Esophagus squamous epithelium (tissue), 5 donors: ENCODE results near the gene PLCB1. TPM values are rescaled to one million over a fixed set of nuclear protein-coding genes. Genes with fewer than 3 reads are reported as not detected.

Experiments used
- DNase-seq: peaks from one replicate; lab custom pipeline; 2025; lab: John Stamatoyannopoulos, UW
- H3K27ac ChIP-seq, 4 donors: fragments of 200-600 bp; sonication (generic); one replicate each; pipeline ENCODE4 v1.5.1; 2016 to 2019; ENCODE audit warnings: mild to moderate bottlenecking in 1 of 4
- H3K27me3 ChIP-seq, 4 donors: fragments of 200-600 bp; sonication (generic); 1 replicate in 3 of 4; 2 replicates in 1 of 4; pipeline versions ENCODE4 v1.5.1 to v1.6.0; 2017 to 2021; ENCODE audit warnings: antibody characterized with exemption in 1 of 4
- H3K36me3 ChIP-seq, 3 donors: fragments of 200-600 bp; sonication (generic); one replicate each; pipeline ENCODE4 v1.5.1; 2016 to 2019
- H3K4me1 ChIP-seq, 3 donors: fragments of 200-600 bp; sonication (generic); one replicate each; pipeline ENCODE4 v1.5.1; 2017 to 2019
- H3K4me3 ChIP-seq, 4 donors: fragments of 200-600 bp; sonication (generic); 1 replicate in 3 of 4; 2 replicates in 1 of 4; pipeline ENCODE4 v1.5.1; 2016 to 2019; ENCODE audit warnings: mild to moderate bottlenecking in 2 of 4, moderate library complexity in 1 of 4
- H3K9me3 ChIP-seq, 3 donors: fragments of 200-600 bp; sonication (generic); one replicate each; pipeline ENCODE4 v1.5.1; 2016 to 2019
- CTCF ChIP-seq, 6 experiments: fragments of 450-650 bp in 4 of 6; fragments of 200-600 bp in 2 of 6; sonication (generic) in 2 of 6; IDR thresholded peaks; one replicate each; pipeline ENCODE4 v1.5.1; 2016 to 2019; ENCODE audit warnings: antibody characterized with exemption in 6 of 6, mild to moderate bottlenecking in 4 of 6, moderate library complexity in 4 of 6
- POLR2A ChIP-seq, 4 donors: fragments of 450-650 bp; IDR thresholded peaks; one replicate each; pipeline ENCODE4 v1.6.1; 2017; ENCODE audit warnings: antibody characterized with exemption in 4 of 4, mild to moderate bottlenecking in 4 of 4, moderate library complexity in 3 of 4
- WGBS, 2 donors: methylation state at CpG; one replicate each; pipeline ENCODE4 v1.1.5; 2018; 5-methylcytosine and 5-hydroxymethylcytosine counted together
- intact Hi-C: fragments of 100-400 bp; cut with DNase I; formaldehyde crosslinking; loops from one replicate; pipeline ENCODE4 v1.15.0; 2022
- total RNA-seq, 4 donors: library from RNA; depleted of rRNA; stranded (reverse); fragments of >200 nt; gene quantifications; one replicate each; pipeline ENCODE4 v1.1.0, GENCODE V29; 2016
- donor health status: DM: yes; HTN: yes; CAD: no.

The PLCB1 gene
- total RNA-seq, 4 donors from 2014 or later: 1.9 to 20.4 (median 5.0) TPM

GRCh38 chr20:8145246-8146168 is 13.4 kb downstream of the PLCB1 start:
- DNase-seq: no peak
- WGBS, 2 donors: 80 to 85% methylated on average over 8 of the region's 8 CpGs
- H3K4me1 ChIP-seq: peaks cover 0 to 23% (median 4%) of the 10 kb centered on the region in 3 donors
- H3K4me3 ChIP-seq: no peak overlapping the region
- no peak for TF ChIP-seq CTCF (IDR thresholded peaks at IDR 0.05)
- TF ChIP-seq POLR2A (IDR thresholded peaks at IDR 0.05): no peak
- peak overlapping the region in 1 of 4 donors; percentile 23 for H3K27ac ChIP-seq
- no peaks in the 10 kb centered on the region for H3K36me3 ChIP-seq
- no peaks in the 10 kb centered on the region for H3K9me3 ChIP-seq
- intact Hi-C loops: no loop called here
- no peaks in the 10 kb centered on the region for H3K27me3 ChIP-seq

- Histone ChIP-seq H3K9me3 (no peaks in the 10 kb centered on the region), H3K4me3 (no peak overlapping the region)
- intact Hi-C loops: no loop called here
Measured at GRCh38 chr20:8147476-8147875, 15.4 kb downstream of the PLCB1 start.

GRCh38 chr20:8148501-8148900 is 16.4 kb downstream of the PLCB1 start:
- Histone ChIP-seq H3K4me1 (peaks cover 0 to 53% (median 24%) of the 10 kb centered on the region in 3 donors), H3K27me3 (no peaks in the 10 kb centered on the region), H3K4me3 (no peak overlapping the region), H3K27ac (no peak overlapping the region), H3K9me3 (no peaks in the 10 kb centered on the region), H3K36me3 (no peaks in the 10 kb centered on the region)
- no peak for DNase-seq
- intact Hi-C loops: no loop called here
- TF ChIP-seq CTCF (IDR thresholded peaks at IDR 0.05) (no peak), POLR2A (IDR thresholded peaks at IDR 0.05) (no peak)

More at GRCh38 chr20:8147476-8147875, 15.4 kb downstream of the PLCB1 start:
- TF ChIP-seq CTCF (IDR thresholded peaks at IDR 0.05): no peak
- no peak for TF ChIP-seq POLR2A (IDR thresholded peaks at IDR 0.05)
- Histone ChIP-seq H3K27ac (no peak overlapping the region), H3K4me1 (peaks cover 0 to 42% (median 15%) of the 10 kb centered on the region in 3 donors), H3K36me3 (no peaks in the 10 kb centered on the region), H3K27me3 (no peaks in the 10 kb centered on the region)
- DNase-seq: no peak
- 70 to 90% methylated on average over 3 of the region's 3 CpGs for WGBS, 2 donors

GRCh38 chr20:8150591-8150990 is 18.5 kb downstream of the PLCB1 start:
- TF ChIP-seq CTCF (IDR thresholded peaks at IDR 0.05) (no peak), POLR2A (IDR thresholded peaks at IDR 0.05) (no peak)
- H3K4me1 ChIP-seq: peaks cover 0 to 69% (median 30%) of the 10 kb centered on the region in 3 donors
- intact Hi-C loops: no loop called here

GRCh38 chr20:8151372-8151771 is 19.3 kb downstream of the PLCB1 start:
- Histone ChIP-seq H3K36me3 (no peaks in the 10 kb centered on the region), H3K27me3 (no peaks in the 10 kb centered on the region), H3K4me1 (peaks cover 0 to 77% (median 37%) of the 10 kb centered on the region in 3 donors), H3K27ac (peak overlapping the region in 3 of 4 donors; percentile 59 to 73 (median 62)), H3K4me3 (no peak overlapping the region), H3K9me3 (no peaks in the 10 kb centered on the region)
- no peak for DNase-seq
- WGBS, 2 donors: 13 to 15% methylated on average over 5 of the region's 5 CpGs
- intact Hi-C loops: no loop called here
- no peak for TF ChIP-seq CTCF (IDR thresholded peaks at IDR 0.05)
- TF ChIP-seq POLR2A (IDR thresholded peaks at IDR 0.05): no peak

More at GRCh38 chr20:8150591-8150990, 18.5 kb downstream of the PLCB1 start:
- peak overlapping the region in 3 of 4 donors; percentile 59 to 73 (median 62) for H3K27ac ChIP-seq
- H3K4me3 ChIP-seq: no peak overlapping the region
- no peaks in the 10 kb centered on the region for H3K27me3 ChIP-seq
- no peaks in the 10 kb centered on the region for H3K9me3 ChIP-seq
- no peaks in the 10 kb centered on the region for H3K36me3 ChIP-seq
- 38 to 60% methylated on average over 1 of the region's 1 CpG for WGBS, 2 donors
- no peak for DNase-seq
